Frontal cortex (tissue), 4 donors: ENCODE data around the gene KDM4E. TPM values are rescaled to one million over a fixed set of nuclear protein-coding genes. Genes with fewer than 3 reads are reported as not detected.
A peak's percentile ranks its signal among the peaks of the same experiment; 100 is the strongest.
"Not testable (repeated sequence)": the region's sequence is repeated elsewhere in the genome, so short reads cannot be mapped to it uniquely, and the experiment has no call there.

Experiments
- DNase-seq, 2 donors: peaks; one replicate each; pipeline ENCODE4 v3.0.0; 2012; ENCODE audit warnings: low spot score in 2 of 2
- FAIRE-seq: peaks from 2 replicates; lab custom pipeline; 2012; peaks lifted over from hg19 to GRCh38; lab: Jason Lieb, UNC
- total RNA-seq: library from RNA; depleted of rRNA; stranded (reverse); fragments of >200 nt; gene quantifications from one replicate; pipeline ENCODE4 v1.2.3, GENCODE V29; 2014
- donor health status: control.
- donor health status: control.
- donor health status: control.

Gene KDM4E
- total RNA-seq, 1 donor from 2014 or later, result not detected

DNA sequence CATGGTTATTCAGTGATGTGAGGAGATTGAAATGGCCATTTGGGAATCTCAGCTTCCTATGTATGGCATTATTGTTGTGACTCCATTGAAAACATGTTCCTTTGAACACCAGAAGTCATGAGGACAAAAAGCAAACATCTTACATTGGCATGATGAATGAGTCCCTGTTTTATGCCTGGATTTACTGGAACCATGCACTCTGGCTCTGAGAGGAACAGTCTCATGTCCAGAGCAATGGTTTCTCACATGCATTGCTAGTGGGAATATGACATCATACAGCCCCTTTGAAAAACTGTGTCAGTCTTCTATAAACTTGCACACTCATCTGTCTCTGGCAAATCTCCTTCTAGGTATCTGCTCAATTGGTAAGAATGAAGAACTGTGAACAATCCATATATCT is 20.8 kb downstream of the KDM4E start:
- DNase-seq (no peak), FAIRE-seq (no peak)

- not testable (repeated sequence) for FAIRE-seq, DNase-seq
Observed at GRCh38 chr11:95049122-95049521, 24.1 kb downstream of the KDM4E start, which contains the start of gene KDM4F. TSS of gene KDM4F (plus strand) at chr11:95049422.

DNA sequence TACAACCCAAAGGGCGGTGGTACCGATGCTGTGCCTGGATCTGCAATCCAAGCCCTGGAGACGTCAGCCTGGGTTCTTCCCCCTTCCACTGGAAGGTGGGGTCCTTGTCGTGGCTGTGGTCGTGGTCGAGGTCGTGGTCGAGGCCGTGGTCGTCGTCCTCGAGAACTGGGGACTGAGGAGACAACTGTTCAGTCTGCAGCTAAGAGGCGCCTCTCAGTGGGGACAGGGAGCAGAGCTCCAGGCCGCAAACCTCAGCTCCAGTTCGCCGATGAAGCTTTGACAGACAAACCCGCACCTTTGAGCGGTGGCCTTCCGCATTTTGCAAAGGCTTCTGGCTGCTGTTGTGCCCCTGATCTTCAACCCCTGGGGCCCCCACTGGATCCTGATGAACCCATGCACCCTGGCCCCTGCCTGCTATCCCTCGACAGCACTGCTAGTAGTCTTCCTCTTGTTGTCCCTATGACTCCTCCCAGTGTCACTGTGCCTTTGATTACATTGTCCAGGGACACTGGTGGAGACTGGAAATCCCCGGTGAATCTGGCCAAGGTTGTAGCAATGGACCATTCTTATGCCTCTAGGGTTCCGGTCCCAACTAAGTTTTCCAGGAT is 25.6 kb downstream of the KDM4E start:
- no peak for FAIRE-seq
- no peak for DNase-seq

DNA sequence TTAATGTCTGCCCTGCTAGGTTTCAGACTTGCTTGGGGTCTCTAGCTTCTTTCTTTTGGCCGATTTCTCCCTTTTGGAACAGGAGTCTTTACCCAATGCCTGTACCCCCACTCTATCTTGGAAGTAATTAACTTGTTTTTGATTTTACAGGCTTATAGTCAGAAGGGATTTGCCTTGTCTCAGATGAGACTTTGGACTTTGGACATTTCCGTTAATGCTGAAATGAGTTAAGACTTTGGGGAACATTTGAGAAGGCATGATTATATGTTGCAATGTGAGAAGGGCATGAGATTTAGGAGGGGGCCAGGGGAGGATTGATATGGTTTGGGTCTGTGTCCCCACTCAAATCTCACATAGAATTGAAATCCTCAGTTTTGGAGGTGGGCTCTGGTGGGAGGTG is 29.3 kb downstream of the KDM4E start:
- DNase-seq (no peak), FAIRE-seq (no peak)

DNA sequence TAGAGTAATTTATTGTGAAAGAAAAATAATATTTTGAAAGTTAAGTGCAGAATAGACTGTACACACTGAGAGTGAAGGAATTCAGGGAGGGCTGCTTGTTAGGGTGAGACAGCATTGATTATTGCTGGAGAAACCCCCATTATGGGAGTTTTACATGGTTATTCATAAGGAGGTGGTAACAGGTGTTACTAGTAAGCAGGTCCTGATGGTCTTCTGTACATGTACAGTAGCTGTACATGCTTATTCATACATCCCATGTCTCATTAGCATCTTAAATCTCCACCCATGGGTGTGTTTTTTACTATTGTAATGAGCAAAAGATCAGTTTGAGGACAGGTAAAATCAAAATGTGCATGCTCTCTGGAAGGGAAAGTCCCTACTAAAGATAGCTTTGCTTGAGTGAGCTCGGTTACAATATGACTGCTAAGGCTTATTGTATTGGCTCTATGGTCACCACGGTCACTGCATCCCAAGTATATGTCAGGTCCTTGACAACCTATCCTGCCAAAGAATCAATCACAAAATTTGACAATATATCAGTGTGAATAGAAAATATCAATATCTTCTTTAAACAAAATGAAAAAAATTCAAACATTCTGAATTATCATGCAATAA is 30.3 kb downstream of the KDM4E start:
- FAIRE-seq, result no peak

DNA sequence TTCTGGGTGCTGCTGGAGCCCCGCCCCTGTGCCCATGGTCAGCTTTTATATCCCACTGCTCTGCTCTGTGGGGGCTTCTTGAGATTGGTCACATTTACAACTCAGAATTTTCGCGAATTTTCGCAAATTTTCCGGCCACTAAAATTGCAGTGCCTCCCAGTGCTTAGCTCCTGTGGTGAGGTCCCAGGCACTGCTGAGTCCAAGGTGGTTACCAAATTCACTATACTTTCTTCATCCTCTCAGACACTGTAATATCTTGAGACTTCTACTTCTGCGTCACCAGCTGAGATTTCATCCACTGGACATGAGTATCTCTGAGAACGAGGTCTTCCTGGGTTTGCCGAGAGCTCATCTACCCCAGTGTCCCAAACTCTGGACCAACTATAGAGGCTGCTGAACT is 32.9 kb downstream of the KDM4E start:
- FAIRE-seq, result no peak
- no peak for DNase-seq

More for the DNA sequence above, 30.3 kb downstream of the KDM4E start:
- no peak for DNase-seq

- FAIRE-seq, result no peak
- DNase-seq, result no peak
Observed at GRCh38 chr11:95058621-95059020, 33.6 kb downstream of the KDM4E start.

DNA sequence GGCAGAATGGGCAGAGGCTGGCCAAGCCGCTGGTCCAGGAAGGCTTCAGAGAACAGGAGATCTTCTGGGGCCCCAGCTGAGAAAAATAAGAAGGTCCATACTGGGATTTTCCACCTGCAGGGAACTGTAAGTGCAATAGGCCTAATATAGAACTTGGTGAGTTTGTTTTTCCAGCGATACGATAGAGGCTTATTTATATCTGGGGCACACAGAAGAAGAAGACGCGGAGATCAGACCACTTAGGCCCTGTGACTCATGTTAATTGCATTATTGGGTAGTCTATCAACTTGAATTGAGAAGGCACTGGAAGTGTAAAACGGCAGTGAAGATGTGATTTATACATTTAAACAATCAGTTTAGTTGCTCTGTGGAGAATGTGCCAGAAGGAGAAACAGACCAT is 34.0 kb downstream of the KDM4E start:
- DNase-seq, result no peak
- no peak for FAIRE-seq

- FAIRE-seq, result no peak
- DNase-seq, result no peak
Observed at GRCh38 chr11:95065336-95065735, 40.3 kb downstream of the KDM4E start.

DNA sequence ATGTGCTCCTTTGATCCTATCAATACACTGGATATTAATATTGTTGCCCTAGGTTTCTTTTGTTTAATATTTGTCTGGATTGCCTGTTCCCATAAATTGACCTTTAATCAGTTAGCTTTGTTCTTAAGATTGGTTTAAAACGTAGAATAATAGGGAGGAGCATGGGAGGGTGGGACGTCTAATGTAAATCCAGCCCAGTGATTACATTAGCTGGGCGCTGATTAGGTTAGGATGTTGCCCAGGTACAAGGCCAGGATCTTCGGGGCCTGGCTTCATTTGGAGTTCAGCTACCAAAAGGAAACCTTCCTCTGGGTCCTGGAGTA is 41.6 kb downstream of the KDM4E start, which contains the start of gene SRSF8:
Gene SRSF8 (plus strand): TSS at position 204 of the 323 bp plus-strand sequence. CDS start 308 bp downstream, outside the sequence.
- DNase-seq (no peak), FAIRE-seq (no peak)

DNA sequence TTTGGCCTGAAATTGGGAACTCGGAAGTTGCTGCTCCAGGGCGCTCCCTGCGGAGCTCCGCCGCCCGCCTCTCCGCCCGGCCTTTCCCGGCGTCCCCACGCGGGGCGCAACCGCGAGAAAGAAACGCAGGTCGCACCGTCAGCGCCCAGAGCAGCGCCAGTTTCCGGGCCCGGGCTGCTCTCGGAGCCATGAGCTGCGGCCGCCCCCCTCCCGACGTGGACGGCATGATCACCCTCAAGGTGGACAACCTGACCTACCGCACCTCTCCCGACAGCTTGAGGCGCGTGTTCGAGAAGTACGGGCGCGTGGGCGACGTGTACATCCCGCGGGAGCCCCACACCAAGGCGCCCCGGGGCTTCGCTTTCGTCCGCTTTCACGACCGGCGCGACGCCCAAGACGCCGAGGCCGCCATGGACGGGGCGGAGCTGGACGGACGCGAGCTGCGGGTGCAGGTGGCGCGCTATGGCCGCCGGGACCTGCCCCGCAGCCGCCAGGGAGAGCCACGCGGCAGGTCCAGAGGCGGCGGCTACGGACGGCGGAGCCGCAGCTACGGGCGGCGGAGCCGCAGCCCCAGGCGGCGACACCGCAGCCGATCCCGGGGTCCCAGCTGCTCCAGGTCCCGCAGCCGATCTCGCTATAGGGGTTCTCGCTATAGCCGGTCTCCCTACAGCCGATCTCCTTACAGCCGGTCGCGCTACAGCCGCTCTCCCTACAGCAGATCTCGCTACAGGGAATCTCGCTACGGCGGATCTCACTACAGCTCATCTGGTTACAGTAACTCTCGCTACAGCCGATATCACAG is 42.2 kb downstream of the KDM4E start:
- FAIRE-seq, result no peak
- DNase-seq, result peak; percentile 53 to 58

- FAIRE-seq, result no peak
- DNase-seq, result no peak
Observed at GRCh38 chr11:95067841-95068219, 42.8 kb downstream of the KDM4E start.

- DNase-seq, result no peak
- FAIRE-seq, result no peak
Observed at GRCh38 chr11:95068549-95068948, 43.5 kb downstream of the KDM4E start.

GRCh38 chr11:95070471-95070870 is 45.4 kb downstream of the KDM4E start:
- FAIRE-seq (no peak), DNase-seq (no peak)

DNA sequence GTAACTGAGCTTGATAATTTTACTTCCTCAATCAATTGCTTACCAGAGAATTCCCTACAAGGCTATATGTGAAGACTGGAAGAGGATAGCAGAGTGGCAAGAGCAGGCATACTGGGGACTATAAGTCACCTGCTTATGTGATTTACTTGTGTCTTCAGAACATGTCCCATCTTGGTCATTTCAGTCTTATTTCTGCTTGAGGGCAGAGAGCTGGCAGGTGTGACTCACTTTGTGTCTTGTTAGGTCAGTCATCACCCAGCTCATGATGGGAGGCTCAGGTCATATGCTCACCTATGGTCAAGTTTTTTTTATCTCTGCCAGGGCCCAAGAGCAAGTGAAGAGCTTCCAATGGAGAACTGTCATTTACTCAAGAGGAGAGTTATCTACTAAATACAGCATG is 47.9 kb downstream of the KDM4E start:
- FAIRE-seq (no peak), DNase-seq (no peak)

DNA sequence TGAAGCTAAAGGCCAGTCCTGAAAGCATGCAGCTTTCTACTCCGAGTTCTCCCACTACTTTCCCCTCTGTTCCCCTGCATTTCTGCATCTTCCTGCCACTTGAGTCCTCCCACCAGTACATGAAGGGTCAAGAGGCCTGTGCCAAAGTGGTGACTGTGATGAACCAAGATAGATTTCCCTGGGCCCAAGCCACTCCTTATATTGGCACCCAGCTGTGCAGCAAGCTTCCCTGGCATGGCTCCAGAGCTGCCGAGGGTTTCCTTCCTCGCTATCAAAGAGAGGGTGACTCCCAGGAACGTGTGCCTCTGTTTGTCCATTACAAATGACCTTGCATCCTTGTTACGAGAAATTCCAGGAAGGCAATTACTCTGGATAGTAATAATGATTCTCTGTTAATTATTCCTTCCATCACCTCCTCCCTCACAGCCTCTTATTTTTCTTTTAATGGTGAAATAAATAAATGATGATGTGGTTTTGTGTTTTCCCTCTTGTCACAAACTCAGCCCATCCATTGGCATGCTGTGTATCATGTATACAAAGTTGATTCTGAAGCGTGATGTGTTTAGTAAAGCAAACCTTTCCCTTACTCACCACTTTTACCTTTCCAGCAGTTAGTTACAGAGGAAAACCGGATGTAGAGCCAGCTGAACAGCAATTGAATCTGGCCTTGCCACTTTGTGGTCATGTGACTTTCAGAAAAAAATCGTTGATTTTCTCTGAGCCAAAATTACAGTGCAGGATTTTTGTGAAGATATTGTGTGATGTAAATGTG is 49.9 kb downstream of the KDM4E start:
- DNase-seq, result no peak
- FAIRE-seq, result no peak

GRCh38 chr11:95076416-95076815 is 51.4 kb downstream of the KDM4E start:
- no peak for DNase-seq
- FAIRE-seq, result no peak

DNA sequence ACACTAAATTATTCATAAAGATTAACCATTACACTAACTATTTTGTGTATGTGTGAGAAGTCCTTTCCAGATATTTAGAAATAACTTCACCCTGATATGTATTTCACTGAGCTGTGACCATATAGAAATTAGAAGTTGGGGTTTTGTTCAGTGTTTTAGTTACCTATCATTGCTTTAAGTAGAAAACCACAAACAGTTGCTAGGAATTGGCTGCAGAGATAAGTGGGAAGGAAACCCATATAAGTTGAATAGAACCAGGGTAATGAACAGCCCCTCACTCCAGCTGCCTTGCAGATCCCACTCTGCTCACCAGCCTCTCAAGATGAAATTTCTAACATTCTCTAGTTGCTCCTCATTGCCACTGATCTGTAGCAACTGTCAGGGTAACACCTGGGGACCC is 51.9 kb downstream of the KDM4E start:
- DNase-seq, result no peak
- FAIRE-seq, result no peak
